Mesodermal cell (in vitro differentiated cells): ENCODE data around the gene ZNF787.
A peak's percentile ranks its signal among the peaks of the same experiment; 100 is the strongest.
"Not testable (repeated sequence)": the region's sequence is repeated elsewhere in the genome, so short reads cannot be mapped to it uniquely, and the experiment has no call there.

Source experiments
- H3K27ac ChIP-seq: 2 replicates; pipeline ENCODE4 v1.7.0; 2013; ENCODE audit warnings: mild to moderate bottlenecking, low read depth, low read length, moderate library complexity; ENCODE audit not compliant: severe bottlenecking
- H3K36me3 ChIP-seq: 2 replicates; pipeline ENCODE4 v1.7.1; 2013; ENCODE audit warnings: mild to moderate bottlenecking, low read length, moderate library complexity; ENCODE audit not compliant: control insufficient read depth, insufficient read depth
- H3K4me1 ChIP-seq: one replicate; pipeline ENCODE4 v1.7.1; 2013; ENCODE audit warnings: mild to moderate bottlenecking, low read length; ENCODE audit not compliant: insufficient read depth, control insufficient read depth, poor library complexity, severe bottlenecking
- H3K4me3 ChIP-seq: 2 replicates; pipeline ENCODE4 v1.7.0; 2013; ENCODE audit warnings: low read length, control low read depth, mild to moderate bottlenecking; ENCODE audit not compliant: insufficient read depth, poor library complexity, severe bottlenecking; ENCODE audit errors: extremely low read depth
- H3K9me3 ChIP-seq: 2 replicates; pipeline ENCODE4 v1.7.1; 2013; ENCODE audit warnings: mild to moderate bottlenecking, low read length, moderate library complexity; ENCODE audit not compliant: control insufficient read depth
- WGBS, 2 experiments: methylation state at CpG; one replicate each; pipeline ENCODE4 v1.1.5; 2013; ENCODE audit warnings: missing lambda C conversion rate in 2 of 2; ENCODE audit not compliant: insufficient coverage in 2 of 2; 5-methylcytosine and 5-hydroxymethylcytosine counted together

Gene ZNF787

GRCh38 chr19:56105090-56105701, 15.9 kb downstream of the ZNF787 start:
- Histone ChIP-seq H3K4me1 (peaks cover 20% of the 10 kb centered on the region), H3K9me3 (no peaks in the 10 kb centered on the region), H3K27ac (peak overlapping the region; percentile 62), H3K36me3 (peaks cover 46% of the 10 kb centered on the region), H3K4me3 (no peak overlapping the region)
- WGBS, 2 experiments: 50 to 55% methylated on average over 17 to 20 of the region's 22 CpGs

- H3K36me3 ChIP-seq: peaks cover 52% of the 10 kb centered on the region
- no peak overlapping the region for H3K4me3 ChIP-seq
- peaks cover 14% of the 10 kb centered on the region for H3K4me1 ChIP-seq
- WGBS, 2 experiments: 94 to 95% methylated on average over 12 to 29 of the region's 29 CpGs
- H3K9me3 ChIP-seq: no peaks in the 10 kb centered on the region
- no peak overlapping the region for H3K27ac ChIP-seq
Observed at GRCh38 chr19:56104423-56104822, 16.7 kb downstream of the ZNF787 start.

GRCh38 chr19:56103027-56103614, 18.0 kb downstream of the ZNF787 start:
- H3K9me3 ChIP-seq: no peaks in the 10 kb centered on the region
- no peak overlapping the region for H3K4me3 ChIP-seq
- H3K27ac ChIP-seq: no peak overlapping the region
- WGBS, 2 experiments: 86 to 97% methylated on average over 11 to 19 of the region's 20 CpGs
- H3K36me3 ChIP-seq: peaks cover 63% of the 10 kb centered on the region
- peaks cover 5% of the 10 kb centered on the region for H3K4me1 ChIP-seq

GRCh38 chr19:56101746-56102535, 19.2 kb downstream of the ZNF787 start:
- Histone ChIP-seq H3K36me3 (peaks cover 69% of the 10 kb centered on the region), H3K27ac (no peak overlapping the region), H3K9me3 (no peaks in the 10 kb centered on the region), H3K4me1 (peaks cover 5% of the 10 kb centered on the region), H3K4me3 (no peak overlapping the region)
- 94 to 97% methylated on average over 32 to 33 of the region's 34 CpGs for WGBS, 2 experiments

- 88% methylated on average over 22 to 24 of the region's 25 CpGs for WGBS, 2 experiments
- no peaks in the 10 kb centered on the region for H3K9me3 ChIP-seq
- H3K36me3 ChIP-seq: peaks cover 67% of the 10 kb centered on the region
- H3K4me1 ChIP-seq: peaks cover 5% of the 10 kb centered on the region
- no peak overlapping the region for H3K27ac ChIP-seq
- H3K4me3 ChIP-seq: no peak overlapping the region
Observed at GRCh38 chr19:56101095-56101494, 20.0 kb downstream of the ZNF787 start.

GRCh38 chr19:56099638-56100539, 21.2 kb downstream of the ZNF787 start:
- WGBS, 2 experiments: 93 to 95% methylated on average over 21 to 29 of the region's 31 CpGs
- peaks cover 78% of the 10 kb centered on the region for H3K36me3 ChIP-seq
- no peak overlapping the region for H3K4me3 ChIP-seq
- H3K4me1 ChIP-seq: no peaks in the 10 kb centered on the region
- no peak overlapping the region for H3K27ac ChIP-seq
- H3K9me3 ChIP-seq: no peaks in the 10 kb centered on the region

- Histone ChIP-seq H3K9me3 (peaks cover 3% of the 10 kb centered on the region), H3K4me3 (no peak overlapping the region), H3K27ac (no peak overlapping the region), H3K4me1 (no peaks in the 10 kb centered on the region), H3K36me3 (peaks cover 87% of the 10 kb centered on the region)
- 93 to 95% methylated on average over 31 to 33 of the region's 34 CpGs for WGBS, 2 experiments
Observed at GRCh38 chr19:56098731-56099568, 22.1 kb downstream of the ZNF787 start.

GRCh38 chr19:56098237-56098636, 22.9 kb downstream of the ZNF787 start:
- H3K4me1 ChIP-seq, H3K27ac ChIP-seq, H3K4me3 ChIP-seq, H3K9me3 ChIP-seq: not testable (repeated sequence)
- 99% methylated on average over 16 to 21 of the region's 21 CpGs for WGBS, 2 experiments
- H3K36me3 ChIP-seq: peaks cover 93% of the 10 kb centered on the region

GRCh38 chr19:56097776-56098175, 23.3 kb downstream of the ZNF787 start:
- 100% methylated on average over 5 to 7 of the region's 7 CpGs for WGBS, 2 experiments

GRCh38 chr19:56097306-56097705, 23.8 kb downstream of the ZNF787 start:
- WGBS, 2 experiments: 97 to 98% methylated on average over 18 to 23 of the region's 23 CpGs
- no peak overlapping the region for H3K27ac ChIP-seq
- peaks cover 8% of the 10 kb centered on the region for H3K9me3 ChIP-seq
- no peaks in the 10 kb centered on the region for H3K4me1 ChIP-seq
- H3K36me3 ChIP-seq: peaks cover 94% of the 10 kb centered on the region
- H3K4me3 ChIP-seq: no peak overlapping the region

More at GRCh38 chr19:56097776-56098175, 23.3 kb downstream of the ZNF787 start:
- peaks cover 93% of the 10 kb centered on the region for H3K36me3 ChIP-seq
- H3K4me1 ChIP-seq: no peaks in the 10 kb centered on the region
- no peak overlapping the region for H3K4me3 ChIP-seq
- H3K9me3 ChIP-seq: peaks cover 8% of the 10 kb centered on the region
- H3K27ac ChIP-seq: no peak overlapping the region
